Psoas muscle (tissue), 8 donors: Measurements from ENCODE around the gene YIPF5. TPM values are rescaled to one million over a fixed set of nuclear protein-coding genes. Genes with fewer than 3 reads are reported as not detected.

ENCODE experiments used
- ATAC-seq, 4 donors: fragments of 200-7000 bp; cut with Tn5 transposase; one replicate each; pipeline ENCODE4 v1.9.1; 2020; ENCODE audit warnings: moderate library complexity in 3 of 4, mild to moderate bottlenecking in 2 of 4
- DNase-seq, 2 donors: peaks; one replicate each; pipeline ENCODE4 v3.0.0-alpha.2; 2020
- H3K27ac ChIP-seq: fragments of 200-600 bp; one replicate; pipeline ENCODE4 v1.8.0; 2022
- H3K27me3 ChIP-seq, 3 donors: fragments of 200-600 bp in 1 of 3; one replicate each; pipeline versions ENCODE4 v1.6.1 to v1.8.0; 2013 to 2022; ENCODE audit warnings: low read length in 2 of 3, mild to moderate bottlenecking in 2 of 3, moderate library complexity in 1 of 3; ENCODE audit not compliant: insufficient read depth in 3 of 3
- H3K36me3 ChIP-seq, 2 donors: fragments of 200-600 bp in 1 of 2; one replicate each; pipeline versions ENCODE4 v1.6.1 to v1.8.0; 2013 to 2022; ENCODE audit warnings: low read depth in 1 of 2, mild to moderate bottlenecking in 1 of 2, moderate library complexity in 1 of 2; ENCODE audit not compliant: insufficient read depth in 1 of 2
- H3K4me1 ChIP-seq: fragments of 200-600 bp; one replicate; pipeline ENCODE4 v1.8.0; 2022
- H3K4me3 ChIP-seq: fragments of 200-600 bp; one replicate; pipeline ENCODE4 v1.8.0; 2022; ENCODE audit warnings: mild to moderate bottlenecking
- H3K9me3 ChIP-seq: fragments of 200-600 bp; one replicate; pipeline ENCODE4 v1.8.0; 2022
- WGBS, 3 donors: extraction: QIAGEN DNeasy Blood & Tissue Kit; methylation state at CpG; one replicate each; pipeline versions ENCODE4 v1.1.6 to v1.1.7; 2013; 5-methylcytosine and 5-hydroxymethylcytosine counted together
- intact Hi-C, 2 donors: fragments of 100-400 bp; cut with DNase I; formaldehyde crosslinking; loops; one replicate each; pipeline versions ENCODE4 v1.11.0 to v1.14.2; 2022
- polyA plus RNA-seq, 3 donors: library from polyadenylated mRNA; stranded (reverse); fragments of 200-250 nt; gene quantifications; one replicate each; pipeline ENCODE4 v1.2.3, GENCODE V29; 2013
- total RNA-seq, 4 donors: library from RNA; stranded (reverse); fragmentation: NEBNext Ultra II Directional in 2 of 4; extraction: Animal tissue kit (Norgen Biotek cat#: 25700) in 2 of 4; gene quantifications; one replicate each; pipeline versions ENCODE4 v1.2.1 to v1.2.4, GENCODE V29; 2021 to 2023
- TF ChIP-seq, protein P1 (sequence below): fragments of 200-600 bp; IDR thresholded peaks from one replicate; pipeline ENCODE4 v1.8.0; 2022; ENCODE audit warnings: antibody characterized with exemption
- donor health status: healthy with polysubstance abuse.
- donor health status: DM: no; HTN: no; CAD: no; lungs with moderate emphysema.
- donor health status: Bipolar disorder and iron deficiency.
- donor health status: healthy.
- donor health status: DM: yes; HTN: yes; CAD: no.
- donor health status: DM: no; HTN: no; CAD: no.
- donor health status: DM: no; HTN: no; CAD: no.
- donor health status: DM: yes; HTN: yes; CAD: no.

Gene YIPF5
- total and polyA plus RNA-seq, 7 donors: 6.7 to 21.1 (median 14.7) TPM

DNA sequence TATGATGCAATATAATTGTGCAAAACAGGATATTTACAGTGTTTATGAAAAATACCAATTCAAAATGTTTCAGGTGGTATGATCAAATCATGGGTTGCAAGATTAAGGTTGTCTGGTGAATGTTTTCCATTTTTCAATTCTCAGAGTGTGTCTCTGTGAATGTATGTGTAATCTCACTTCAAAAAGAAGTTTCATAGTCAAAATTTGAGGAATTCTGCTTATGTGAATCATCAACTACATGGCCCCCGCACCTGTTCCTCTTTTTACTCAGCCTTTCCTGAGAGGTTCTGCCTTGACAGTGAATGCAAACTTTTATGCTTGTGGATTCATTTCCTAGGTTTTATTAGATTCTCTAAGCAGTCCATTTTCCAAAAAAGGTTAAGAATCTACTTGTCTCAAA lies 32.3 kb upstream of the YIPF5 start:
- intact Hi-C loops: loop anchor here (5.0 to 10.0 kb wide), 4 partner anchors 192 to 1842 kb away; no protein-coding TSS in a partner anchor
- DNase-seq: no peak
- 86 to 92% (median 89%) methylated on average over 1 of the region's 1 CpG for WGBS, 3 donors

DNA sequence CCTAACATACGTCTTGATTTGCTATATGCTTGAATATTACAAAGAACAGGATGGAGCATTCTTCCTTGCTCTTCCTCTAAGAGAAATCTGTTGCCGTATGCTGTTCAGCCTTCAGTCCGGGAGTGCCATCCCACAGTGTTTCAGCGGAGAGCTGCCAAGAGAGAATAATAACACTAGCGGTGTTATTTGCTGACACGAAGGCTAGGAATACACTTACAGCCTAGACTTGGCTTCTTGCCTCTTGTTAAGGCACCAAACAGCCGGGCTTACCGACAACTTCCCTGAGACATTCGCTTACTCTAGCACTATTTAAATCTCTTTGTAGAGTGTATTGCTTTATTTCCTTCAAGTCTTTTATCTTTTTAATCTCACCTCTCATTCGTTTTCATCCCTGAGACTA lies 31.6 kb upstream of the YIPF5 start:
- Histone ChIP-seq H3K27ac (no peak overlapping the region), H3K27me3 (peaks cover 0 to 20% (median 10%) of the 10 kb centered on the region in 3 donors), H3K9me3 (no peaks in the 10 kb centered on the region), H3K36me3 (no peaks in the 10 kb centered on the region), H3K4me3 (no peak overlapping the region), H3K4me1 (peaks cover 5% of the 10 kb centered on the region)
- WGBS, 3 donors: 15 to 18% (median 15%) methylated on average over 10 of the region's 10 CpGs
- TF ChIP-seq, protein P1, sequence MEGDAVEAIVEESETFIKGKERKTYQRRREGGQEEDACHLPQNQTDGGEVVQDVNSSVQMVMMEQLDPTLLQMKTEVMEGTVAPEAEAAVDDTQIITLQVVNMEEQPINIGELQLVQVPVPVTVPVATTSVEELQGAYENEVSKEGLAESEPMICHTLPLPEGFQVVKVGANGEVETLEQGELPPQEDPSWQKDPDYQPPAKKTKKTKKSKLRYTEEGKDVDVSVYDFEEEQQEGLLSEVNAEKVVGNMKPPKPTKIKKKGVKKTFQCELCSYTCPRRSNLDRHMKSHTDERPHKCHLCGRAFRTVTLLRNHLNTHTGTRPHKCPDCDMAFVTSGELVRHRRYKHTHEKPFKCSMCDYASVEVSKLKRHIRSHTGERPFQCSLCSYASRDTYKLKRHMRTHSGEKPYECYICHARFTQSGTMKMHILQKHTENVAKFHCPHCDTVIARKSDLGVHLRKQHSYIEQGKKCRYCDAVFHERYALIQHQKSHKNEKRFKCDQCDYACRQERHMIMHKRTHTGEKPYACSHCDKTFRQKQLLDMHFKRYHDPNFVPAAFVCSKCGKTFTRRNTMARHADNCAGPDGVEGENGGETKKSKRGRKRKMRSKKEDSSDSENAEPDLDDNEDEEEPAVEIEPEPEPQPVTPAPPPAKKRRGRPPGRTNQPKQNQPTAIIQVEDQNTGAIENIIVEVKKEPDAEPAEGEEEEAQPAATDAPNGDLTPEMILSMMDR: no peak
- intact Hi-C loops: loop anchor here (5.0 to 10.0 kb wide), 4 partner anchors 193 to 1843 kb away; no protein-coding TSS in a partner anchor
- ATAC-seq (peak in 3 of 4 donors; percentile 66 to 79 (median 77)), DNase-seq (no peak)

More for the DNA sequence above, 32.3 kb upstream of the YIPF5 start:
- no peak overlapping the region for H3K4me3 ChIP-seq
- no peak overlapping the region for H3K27ac ChIP-seq
- ATAC-seq: no peak
- peaks cover 5% of the 10 kb centered on the region for H3K4me1 ChIP-seq
- H3K27me3 ChIP-seq: peaks cover 0 to 20% (median 5%) of the 10 kb centered on the region in 3 donors
- TF ChIP-seq, protein P1: no peak
- H3K36me3 ChIP-seq: no peaks in the 10 kb centered on the region
- H3K9me3 ChIP-seq: no peaks in the 10 kb centered on the region

DNA sequence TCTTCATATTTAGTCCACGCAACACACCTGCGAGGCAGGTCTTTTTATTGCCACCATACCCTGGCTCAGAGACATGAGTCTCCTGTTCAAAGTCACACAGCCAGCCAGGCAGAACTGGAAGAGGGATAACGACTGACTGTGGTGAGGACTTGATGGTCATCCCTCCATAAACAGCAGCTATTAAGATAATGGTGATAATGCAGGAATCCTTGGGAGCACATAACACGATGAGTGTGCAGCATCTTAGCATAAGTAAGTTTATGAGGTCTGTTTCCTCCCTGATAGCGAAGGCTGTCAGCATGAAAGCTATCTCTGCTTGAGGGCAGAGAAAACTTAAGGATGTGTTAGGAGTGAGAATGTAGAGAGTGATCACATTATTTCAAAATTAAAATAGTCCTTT lies 31.1 kb upstream of the YIPF5 start:
- H3K27me3 ChIP-seq: peaks cover 0 to 21% (median 12%) of the 10 kb centered on the region in 3 donors
- ATAC-seq (no peak), DNase-seq (no peak)
- H3K4me1 ChIP-seq: peaks cover 5% of the 10 kb centered on the region
- H3K27ac ChIP-seq: no peak overlapping the region
- intact Hi-C loops: loop anchor here (5.0 to 10.0 kb wide), 4 partner anchors 193 to 1843 kb away; no protein-coding TSS in a partner anchor
- no peaks in the 10 kb centered on the region for H3K36me3 ChIP-seq
- TF ChIP-seq, protein P1: no peak
- H3K4me3 ChIP-seq: no peak overlapping the region
- WGBS, 3 donors: 66 to 72% (median 69%) methylated on average over 5 of the region's 5 CpGs
- no peaks in the 10 kb centered on the region for H3K9me3 ChIP-seq

DNA sequence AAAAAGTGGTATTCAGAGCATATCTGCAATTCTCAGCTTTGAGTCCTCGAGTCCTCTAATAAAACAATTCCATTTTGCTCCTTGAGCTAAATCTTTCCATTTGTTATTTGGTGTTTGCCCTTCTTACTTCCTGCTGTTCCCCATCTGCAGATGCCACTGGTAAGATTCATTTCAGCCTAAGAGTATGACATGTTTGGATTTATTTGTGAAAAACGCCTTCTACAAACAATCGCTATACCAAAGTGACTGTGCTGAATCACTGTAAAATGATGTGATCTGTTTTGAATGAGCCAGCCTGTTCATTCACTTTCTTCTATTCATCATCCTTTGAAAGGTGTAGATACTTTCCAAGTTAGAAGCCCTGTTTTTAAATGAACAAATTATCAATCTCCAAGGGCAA lies 27.9 kb upstream of the YIPF5 start:
- no peak overlapping the region for H3K27ac ChIP-seq
- peaks cover 0 to 12% (median 3%) of the 10 kb centered on the region in 3 donors for H3K27me3 ChIP-seq
- DNase-seq (no peak), ATAC-seq (no peak)
- H3K4me3 ChIP-seq: no peak overlapping the region
- WGBS, 3 donors: 66 to 76% (median 72%) methylated on average over 3 of the region's 3 CpGs
- H3K9me3 ChIP-seq: no peaks in the 10 kb centered on the region
- TF ChIP-seq, protein P1: no peak
- no peaks in the 10 kb centered on the region for H3K36me3 ChIP-seq
- no peaks in the 10 kb centered on the region for H3K4me1 ChIP-seq
- intact Hi-C loops: no loop called here

DNA sequence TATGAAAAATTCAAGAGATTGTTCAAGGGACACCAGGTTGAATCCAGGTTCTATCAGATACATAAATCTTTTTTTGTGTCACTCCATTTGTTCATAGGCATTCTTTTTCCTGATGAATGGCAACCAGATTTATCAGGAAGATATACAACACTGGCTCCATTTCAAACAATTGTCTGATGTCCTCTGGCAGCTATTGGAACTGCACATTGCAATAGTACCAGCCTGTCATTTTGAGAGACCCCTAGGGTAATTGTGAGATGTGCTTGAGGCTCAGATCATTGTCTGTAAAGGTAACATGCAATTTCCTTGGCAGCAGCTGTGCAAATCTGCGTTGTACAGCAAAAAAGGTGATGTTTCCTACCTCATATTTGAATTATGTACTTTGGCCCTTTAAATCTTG lies 26.2 kb upstream of the YIPF5 start:
- intact Hi-C loops: no loop called here
- peaks cover 0 to 13% (median 3%) of the 10 kb centered on the region in 3 donors for H3K27me3 ChIP-seq
- ATAC-seq (no peak), DNase-seq (no peak)
- H3K27ac ChIP-seq: no peak overlapping the region
- H3K4me1 ChIP-seq: no peaks in the 10 kb centered on the region
- H3K9me3 ChIP-seq: no peaks in the 10 kb centered on the region
- H3K4me3 ChIP-seq: no peak overlapping the region
- 77 to 81% (median 78%) methylated on average over 1 of the region's 1 CpG for WGBS, 3 donors
- no peaks in the 10 kb centered on the region for H3K36me3 ChIP-seq
- TF ChIP-seq, protein P1: no peak
